Activated CD4-positive, alpha-beta T cell treated with anti-CD3 and anti-CD28 coated beads, Interleukin-2, amount 50 U/mL, for 16 hours (primary cell): ENCODE data around the gene MND1.
"Not testable (repeated sequence)": the region's sequence is repeated elsewhere in the genome, so short reads cannot be mapped to it uniquely, and the experiment has no call there.

Experiments
- DNase-seq: peaks from one replicate; pipeline ENCODE4 v3.0.0-alpha.2; 2020

The MND1 gene

DNA sequence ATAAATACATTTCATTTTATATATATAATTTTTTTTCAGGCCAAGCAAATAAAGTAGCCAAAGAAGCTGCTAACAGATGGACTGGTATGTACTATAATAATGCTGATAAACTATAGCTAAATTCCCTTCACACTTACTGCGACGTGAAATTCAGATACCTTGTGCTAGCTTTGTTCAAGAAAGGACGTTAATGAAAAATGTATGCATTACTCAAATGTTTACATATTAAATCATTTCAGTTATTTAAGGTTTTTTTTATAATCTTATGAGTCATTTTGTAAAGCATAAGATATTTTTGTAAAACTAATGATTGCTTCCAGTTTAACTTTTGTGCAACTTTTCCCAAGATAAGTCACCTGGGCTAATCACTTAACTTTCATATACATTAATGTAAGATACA, 64.4 kb downstream of the MND1 start:
- no peak for DNase-seq

GRCh38 chr4:153409412-153409811, 64.9 kb downstream of the MND1 start:
- DNase-seq, result no peak

DNA sequence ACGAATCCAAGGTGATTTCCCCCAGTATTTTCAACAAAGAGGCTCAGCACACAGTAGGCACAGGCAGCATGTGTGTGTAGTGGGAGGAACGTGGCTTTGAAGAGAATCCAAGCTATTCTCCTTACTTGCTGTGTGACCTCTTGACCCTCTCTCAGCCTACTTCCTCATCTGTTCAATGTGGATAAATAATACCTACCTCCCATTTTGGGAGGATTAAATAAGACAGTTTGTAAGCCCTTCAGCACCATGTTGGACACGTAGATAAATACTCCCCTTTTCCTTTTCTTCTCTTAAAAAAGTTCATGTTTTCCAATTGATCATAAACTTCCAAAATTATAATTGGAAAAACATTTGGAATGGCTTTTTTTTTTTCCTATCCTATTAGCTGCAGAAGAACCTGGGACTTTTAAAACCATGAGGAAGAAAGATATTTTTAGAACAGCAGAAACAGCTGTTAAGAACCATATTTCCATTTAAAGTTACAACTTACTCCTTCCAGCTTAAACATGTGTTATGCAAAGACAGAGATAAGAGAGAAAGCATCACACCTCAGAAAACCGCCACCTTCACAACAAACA, 65.5 kb downstream of the MND1 start:
- DNase-seq, result no peak

DNA sequence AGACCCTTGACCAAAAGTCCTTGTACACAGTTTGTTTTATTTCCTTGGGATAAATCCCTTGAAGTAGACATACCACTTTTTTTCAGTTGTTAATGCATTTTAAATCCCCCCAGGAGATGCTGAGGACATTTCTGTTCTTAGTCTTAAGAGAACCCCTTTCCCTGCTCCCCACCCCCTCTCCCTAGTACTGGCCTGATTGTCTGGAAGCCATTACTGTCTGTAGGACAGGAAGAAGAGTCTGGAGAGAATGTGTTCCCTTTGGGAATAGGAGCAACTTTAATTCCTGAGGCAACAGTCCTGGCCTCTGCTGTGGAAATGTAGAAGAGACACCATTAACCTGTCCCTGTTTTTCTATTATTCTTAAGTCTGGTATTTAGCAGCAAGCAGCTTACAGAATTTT, 69.4 kb downstream of the MND1 start:
- DNase-seq, result no peak

DNA sequence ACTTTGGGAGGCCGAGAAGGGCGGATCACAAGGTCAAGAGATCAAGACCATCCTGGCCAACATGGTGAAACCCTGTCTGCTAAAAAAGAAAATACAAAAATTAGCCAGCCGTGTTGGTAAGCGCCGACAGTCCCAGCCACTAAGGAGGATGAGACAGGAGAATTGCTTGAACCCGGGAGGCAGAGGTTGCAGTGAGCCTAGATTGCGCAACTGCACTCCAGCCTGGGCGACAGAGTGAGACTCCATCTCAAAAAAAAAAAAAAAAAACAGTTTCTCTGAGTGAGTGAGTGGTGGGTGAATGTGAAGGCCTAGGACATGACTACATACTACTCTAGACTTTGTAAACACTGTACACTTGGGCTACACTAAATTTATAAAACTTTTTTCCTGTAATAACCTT, 72.0 kb downstream of the MND1 start:
- not testable (repeated sequence) for DNase-seq

DNA sequence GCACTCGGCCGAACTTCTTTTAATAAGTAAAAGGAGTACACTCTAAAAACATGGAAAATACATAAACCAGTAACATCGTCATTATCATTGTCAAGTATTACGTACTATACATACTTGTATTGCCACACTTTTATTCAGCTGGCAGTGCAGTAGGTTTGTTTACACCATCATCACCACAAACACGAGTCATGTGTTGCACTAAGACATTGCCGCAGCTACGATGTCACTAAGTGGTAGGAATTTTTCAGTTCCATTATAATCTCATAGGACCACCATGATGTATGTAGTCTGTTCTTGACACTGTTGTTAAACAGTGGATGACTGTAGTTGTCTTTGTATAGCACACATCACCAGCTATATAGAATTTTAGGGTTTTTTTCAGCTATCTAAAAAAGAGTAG, 73.6 kb downstream of the MND1 start:
- no peak for DNase-seq

GRCh38 chr4:153418558-153418957, 74.1 kb downstream of the MND1 start:
- DNase-seq, result no peak

GRCh38 chr4:153419029-153419428, 74.5 kb downstream of the MND1 start:
- no peak for DNase-seq

DNA sequence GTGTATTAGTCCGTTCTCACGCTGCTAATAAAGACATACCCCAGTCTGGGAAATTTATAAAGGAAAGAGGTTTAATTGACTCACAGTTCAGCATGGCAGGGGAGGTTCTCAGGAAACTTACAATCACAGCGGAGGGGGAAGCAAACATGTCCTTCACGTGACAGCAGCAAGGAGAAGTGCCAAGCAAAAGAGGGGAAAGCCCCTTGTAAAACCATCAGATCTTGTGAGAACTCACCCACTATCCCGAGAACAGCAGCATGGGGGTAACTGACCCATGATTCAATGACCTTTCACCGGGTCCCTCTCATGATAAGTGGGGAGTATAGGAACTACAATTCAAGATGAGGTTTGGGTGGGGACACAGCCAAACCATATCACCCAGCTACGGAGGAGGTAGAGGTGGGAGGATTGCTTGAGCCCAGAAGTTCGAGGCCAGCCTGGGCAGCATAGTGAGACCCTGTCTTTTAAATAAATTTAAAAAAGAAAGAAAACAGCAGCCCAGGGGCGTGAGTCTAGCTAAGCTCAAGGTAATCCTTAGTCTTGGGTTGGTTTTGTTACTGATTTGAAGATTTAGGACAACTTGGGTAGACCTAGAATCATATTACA, 75.3 kb downstream of the MND1 start:
- DNase-seq, result no peak

DNA sequence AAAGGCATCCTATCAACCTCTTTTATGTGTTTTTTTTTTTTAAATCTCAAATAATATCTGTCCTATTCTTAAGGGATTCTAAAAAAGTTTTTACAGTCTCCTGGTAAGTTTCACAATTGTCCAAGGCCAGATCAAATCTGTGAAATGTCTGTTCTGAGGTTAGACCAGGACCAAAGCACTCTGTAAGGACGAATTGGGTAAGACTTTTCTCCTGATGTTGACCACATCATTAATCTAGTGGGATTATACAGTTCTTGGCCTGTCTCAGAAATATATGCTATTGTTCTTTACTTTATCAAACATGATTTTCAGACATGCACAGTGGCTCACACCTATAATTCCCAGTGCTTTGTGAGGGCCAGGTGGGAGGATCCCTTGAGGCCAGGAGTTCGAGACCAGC, 75.9 kb downstream of the MND1 start:
- no peak for DNase-seq

DNA sequence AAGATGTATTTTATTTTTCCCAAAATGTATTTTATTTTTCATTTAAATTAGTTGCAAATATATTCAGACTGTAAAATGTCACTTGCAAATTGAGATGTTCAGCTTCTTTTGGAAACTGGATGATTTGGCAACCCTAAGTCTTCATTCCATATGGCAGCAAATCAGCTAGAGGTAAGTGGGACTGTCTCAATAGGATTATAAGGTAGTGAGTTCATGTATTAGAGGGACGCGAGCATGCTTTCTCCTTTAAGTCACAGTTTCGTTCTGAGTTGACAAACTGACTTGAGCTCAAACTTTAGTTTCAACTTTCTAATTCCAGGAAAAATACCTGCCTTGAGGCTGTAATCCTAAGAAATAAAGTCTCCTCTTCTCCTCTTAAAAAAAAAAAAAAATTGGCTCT, 77.5 kb downstream of the MND1 start:
- DNase-seq, result peak; percentile 81

- DNase-seq, result peak; percentile 33
These were observed 81.9 kb downstream of the MND1 start for GRCh38 chr4:153426207-153426885.

DNA sequence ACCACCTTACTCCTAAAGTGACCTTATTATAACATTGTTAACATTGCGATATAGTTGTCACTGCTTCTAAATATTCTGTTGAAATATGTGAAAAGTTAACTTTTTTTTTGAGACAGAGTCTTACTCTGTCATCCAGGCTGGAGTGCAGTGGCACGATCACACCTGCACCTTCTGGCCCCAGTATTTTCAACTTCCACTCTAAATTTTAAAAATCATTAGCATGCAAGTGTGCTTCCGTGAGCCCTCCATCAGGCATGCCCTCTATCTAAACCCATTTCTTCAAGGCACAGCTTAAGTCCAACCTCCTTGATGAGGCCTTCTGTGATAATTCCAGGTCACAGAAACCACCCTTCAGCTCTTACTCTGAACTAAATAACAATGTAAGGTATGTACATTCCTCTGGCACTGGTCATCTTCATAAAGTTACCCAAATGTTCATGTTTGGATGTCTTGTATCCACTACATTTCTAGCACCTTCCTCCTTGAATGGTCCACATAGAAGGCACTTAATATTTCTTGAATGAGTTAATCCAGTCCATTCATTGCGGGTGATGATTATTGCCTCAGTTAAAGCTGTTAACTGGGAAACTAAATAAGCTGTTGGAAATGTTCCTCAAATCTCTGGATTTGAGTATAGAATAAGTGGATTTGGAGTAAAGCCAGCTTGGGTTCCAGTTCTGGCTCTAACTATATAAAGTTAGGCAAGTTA, 83.0 kb downstream of the MND1 start:
- DNase-seq, result no peak

DNA sequence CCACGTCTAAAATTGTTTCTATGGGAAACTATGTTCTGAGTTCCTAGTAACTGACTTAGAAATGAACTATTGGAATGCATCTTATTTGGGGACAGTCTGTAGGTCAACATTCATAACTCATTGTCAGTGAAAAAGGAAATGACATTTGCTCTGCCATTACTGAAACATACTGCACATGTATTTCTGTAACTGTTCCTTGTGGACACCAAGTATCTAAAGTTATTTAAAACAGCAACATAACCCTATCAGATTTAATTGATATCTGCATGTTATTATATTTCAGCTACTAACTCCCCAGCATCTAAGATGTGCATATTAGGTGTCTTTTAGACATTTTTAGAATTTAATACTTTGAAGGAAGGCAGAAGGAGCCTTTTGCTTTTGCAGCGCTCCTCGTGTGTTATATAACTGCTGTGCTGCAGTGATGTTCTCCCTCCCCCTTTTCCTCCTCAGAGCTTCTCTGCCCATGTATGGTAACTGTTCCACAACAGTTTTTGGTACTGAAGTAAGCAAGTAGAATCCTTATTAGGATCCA, 84.5 kb downstream of the MND1 start:
- DNase-seq, result no peak

- DNase-seq, result peak; percentile 95
These were observed 88.7 kb downstream of the MND1 start for GRCh38 chr4:153432965-153433753.

- no peak for DNase-seq
These were observed 89.2 kb downstream of the MND1 start for GRCh38 chr4:153433754-153434105.

DNA sequence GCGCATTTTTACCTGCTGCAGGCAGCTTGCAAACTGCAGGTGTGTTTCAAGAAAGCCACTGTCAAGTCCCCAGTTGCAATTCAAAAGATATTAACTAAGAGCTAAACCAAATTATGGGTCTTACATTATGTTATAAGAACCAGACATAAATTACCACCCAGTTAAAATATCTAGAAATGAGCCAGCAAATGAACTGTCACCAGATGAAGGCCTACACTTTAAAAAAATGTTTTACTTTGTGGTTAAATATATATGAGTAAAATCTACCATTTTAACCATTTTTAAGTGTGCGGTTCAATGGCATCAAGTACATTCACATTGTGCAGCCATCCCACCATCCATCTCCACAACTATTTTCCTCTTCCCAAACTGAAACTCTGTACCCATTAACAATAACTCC, 89.7 kb downstream of the MND1 start:
- DNase-seq, result peak; percentile 31

- peak; percentile 29 for DNase-seq
These were observed 94.6 kb downstream of the MND1 start for GRCh38 chr4:153438916-153439756.

GRCh38 chr4:153439831-153440230, 95.3 kb downstream of the MND1 start:
- DNase-seq, result no peak

DNA sequence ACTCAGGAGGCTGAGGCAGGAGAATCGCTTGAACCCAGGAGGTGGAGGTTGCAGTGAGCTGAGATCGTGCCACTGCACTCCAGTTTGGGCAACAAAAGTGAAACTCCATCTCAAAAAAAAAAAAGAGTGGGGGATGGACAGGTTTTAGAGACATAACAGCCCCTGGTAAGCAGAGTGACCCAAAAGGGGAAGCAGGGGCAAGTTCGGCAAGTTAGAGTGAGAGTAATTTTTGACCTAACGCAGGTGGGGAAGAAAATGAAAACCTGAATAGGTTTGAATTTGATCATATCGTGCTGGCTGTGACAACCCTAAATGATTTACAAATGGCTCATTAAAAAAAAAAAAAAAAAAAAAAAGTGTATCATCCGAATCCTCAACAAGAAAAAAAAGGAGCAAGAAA, 96.0 kb downstream of the MND1 start:
- DNase-seq, result no peak

DNA sequence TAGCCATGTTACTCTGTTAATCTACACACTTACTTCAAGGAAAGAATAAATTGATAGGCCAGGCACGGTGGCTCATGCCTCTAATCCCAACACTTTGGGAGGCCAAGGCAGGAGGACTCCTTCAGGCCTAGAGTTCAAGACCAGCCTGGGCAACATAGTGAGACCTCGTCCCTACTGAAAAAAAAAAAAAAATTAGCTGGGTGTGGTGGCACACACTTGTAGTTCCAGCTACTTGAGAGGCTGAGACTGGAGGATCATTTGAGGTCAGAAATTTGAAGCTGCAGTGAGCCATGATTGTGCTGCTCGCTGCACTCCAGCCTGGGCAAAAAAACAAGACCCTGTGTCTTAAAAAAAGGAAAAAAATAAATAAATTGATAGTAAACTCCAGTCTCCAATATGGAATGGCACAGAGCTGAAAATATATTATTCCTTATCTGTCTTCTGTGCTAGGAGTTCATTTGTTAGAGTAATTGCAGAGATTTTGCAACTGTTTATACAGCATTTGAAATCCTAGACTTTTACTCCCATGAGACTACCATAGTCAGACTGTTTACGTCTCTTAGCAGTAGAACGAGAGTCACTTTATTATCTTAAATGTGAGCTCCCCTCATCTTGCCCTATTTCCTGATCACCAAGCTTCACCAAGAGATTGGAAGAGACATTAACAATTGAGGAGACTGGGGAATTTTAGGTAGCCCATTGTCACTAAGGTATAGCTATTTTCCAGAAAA, 102.9 kb downstream of the MND1 start:
- DNase-seq, result no peak
